Activated gamma-delta T cell treated with Interleukin-2 at 50 U/mL for 16 hours (primary cell): ENCODE data around the gene VARS2.

Source experiments
- DNase-seq: peaks from one replicate; pipeline ENCODE4 v3.0.0-alpha.2; 2020

Gene VARS2

GRCh38 chr6:30884521-30885480, 29.2 kb upstream of the VARS2 start:
- peak; percentile 22 for DNase-seq

GRCh38 chr6:30885481-30885998, 28.5 kb upstream of the VARS2 start:
- DNase-seq, result no peak

- no peak for DNase-seq
Observed at GRCh38 chr6:30885999-30886896, 27.8 kb upstream of the VARS2 start.

GRCh38 chr6:30886897-30887255, 27.2 kb upstream of the VARS2 start:
- DNase-seq, result no peak

- DNase-seq, result no peak
Observed at GRCh38 chr6:30887901-30888815, 25.9 kb upstream of the VARS2 start.

GRCh38 chr6:30888816-30889495, 25.1 kb upstream of the VARS2 start:
- DNase-seq, result no peak

- no peak for DNase-seq
Observed at GRCh38 chr6:30889496-30889885, 24.5 kb upstream of the VARS2 start.

- no peak for DNase-seq
Observed at GRCh38 chr6:30889921-30890645, 24.0 kb upstream of the VARS2 start.

- DNase-seq, result no peak
Observed at GRCh38 chr6:30890646-30891449, 23.2 kb upstream of the VARS2 start.

- no peak for DNase-seq
Observed at GRCh38 chr6:30891450-30891723, 22.7 kb upstream of the VARS2 start.

GRCh38 chr6:30891816-30892538, 22.1 kb upstream of the VARS2 start:
- no peak for DNase-seq

GRCh38 chr6:30893001-30893591, 20.9 kb upstream of the VARS2 start:
- DNase-seq, result no peak

- DNase-seq, result no peak
Observed at GRCh38 chr6:30893666-30894065, 20.4 kb upstream of the VARS2 start.

GRCh38 chr6:30894381-30894780, 19.7 kb upstream of the VARS2 start:
- DNase-seq, result no peak

GRCh38 chr6:30894935-30895334, 19.1 kb upstream of the VARS2 start:
- no peak for DNase-seq

GRCh38 chr6:30895343-30895742, 18.7 kb upstream of the VARS2 start:
- DNase-seq, result no peak

GRCh38 chr6:30896541-30896940, 17.5 kb upstream of the VARS2 start:
- no peak for DNase-seq

- no peak for DNase-seq
Observed at GRCh38 chr6:30897882-30898281, 16.2 kb upstream of the VARS2 start.

- no peak for DNase-seq
Observed at GRCh38 chr6:30898750-30899360, 15.2 kb upstream of the VARS2 start.
